HEK293T (cell line): ENCODE results near the gene DLG2.

Experiments
- CTCF ChIA-PET: fragments of 350-600 bp; formaldehyde crosslinking; extraction: SDS; loops from one replicate; lab custom pipeline; 2021; ENCODE audit warnings: antibody characterized with exemption, inconsistent platforms; lab: Yijun Ruan, JAX
- POLR2A ChIA-PET: fragments of 350-600 bp; formaldehyde crosslinking; extraction: SDS; loops from one replicate; lab custom pipeline; 2020; ENCODE audit warnings: antibody characterized with exemption, inconsistent platforms; lab: Yijun Ruan, JAX
- DNase-seq: peaks from one replicate; pipeline ENCODE4 v3.0.0; 2012; ENCODE audit warnings: mixed read lengths; ENCODE audit errors: extremely low spot score
- ARNT ChIP-seq: fragments of 450-650 bp; IDR thresholded peaks from 2 replicates; pipeline ENCODE4 v1.6.1; 2017; ENCODE audit warnings: mild to moderate bottlenecking
- BHLHE40 ChIP-seq: fragments of 450-650 bp; IDR thresholded peaks from 2 replicates; pipeline ENCODE4 v1.6.1; 2016; ENCODE audit warnings: mild to moderate bottlenecking, moderate library complexity, borderline replicate concordance
- CTBP1 ChIP-seq: fragments of 450-650 bp; IDR thresholded peaks from 2 replicates; pipeline ENCODE4 v1.6.1; 2016; ENCODE audit warnings: borderline replicate concordance
- ELF4 ChIP-seq: fragments of 450-650 bp; IDR thresholded peaks from 2 replicates; pipeline ENCODE4 v1.6.1; 2017; ENCODE audit warnings: antibody characterized with exemption
- FOXA1 ChIP-seq: fragments of 450-650 bp; IDR thresholded peaks from 2 replicates; pipeline ENCODE4 v1.6.1; 2016; ENCODE audit warnings: mild to moderate bottlenecking
- FOXK2 ChIP-seq: fragments of 450-650 bp; IDR thresholded peaks from 2 replicates; pipeline ENCODE4 v1.6.1; 2016; ENCODE audit warnings: mild to moderate bottlenecking
- FOXM1 ChIP-seq: fragments of 450-650 bp; IDR thresholded peaks from 2 replicates; pipeline ENCODE4 v1.6.1; 2017; ENCODE audit warnings: mild to moderate bottlenecking, borderline replicate concordance
- HDGF ChIP-seq: fragments of 450-650 bp; IDR thresholded peaks from 2 replicates; pipeline ENCODE4 v1.6.1; 2017; ENCODE audit warnings: antibody characterized with exemption, borderline replicate concordance
- L3MBTL2 ChIP-seq: fragments of 450-650 bp; conservative IDR thresholded peaks from 2 replicates; pipeline ENCODE4 v1.6.1; 2016; ENCODE audit warnings: mild to moderate bottlenecking
- LEF1 ChIP-seq: fragments of 450-650 bp; IDR thresholded peaks from 2 replicates; pipeline ENCODE4 v1.6.1; 2017; ENCODE audit warnings: mild to moderate bottlenecking, borderline replicate concordance
- NFRKB ChIP-seq: fragments of 450-650 bp; IDR thresholded peaks from 2 replicates; pipeline ENCODE4 v1.6.1; 2016; ENCODE audit warnings: mild to moderate bottlenecking, moderate library complexity
- SP1 ChIP-seq: fragments of 450-650 bp; IDR thresholded peaks from 2 replicates; pipeline ENCODE4 v1.6.1; 2017
- SUZ12 ChIP-seq: fragments of 450-650 bp; IDR thresholded peaks from 2 replicates; pipeline ENCODE4 v1.6.1; 2016; ENCODE audit warnings: mild to moderate bottlenecking
- TARDBP ChIP-seq: fragments of 450-650 bp; IDR thresholded peaks from 2 replicates; pipeline ENCODE4 v1.6.1; 2016
- ZNF384 ChIP-seq: fragments of 450-650 bp; IDR thresholded peaks from 2 replicates; pipeline ENCODE4 v1.6.1; 2016
- TF ChIP-seq, protein P1 (sequence below): fragments of 450-650 bp; IDR thresholded peaks from 2 replicates; pipeline ENCODE4 v1.6.1; 2016

Gene DLG2

DNA sequence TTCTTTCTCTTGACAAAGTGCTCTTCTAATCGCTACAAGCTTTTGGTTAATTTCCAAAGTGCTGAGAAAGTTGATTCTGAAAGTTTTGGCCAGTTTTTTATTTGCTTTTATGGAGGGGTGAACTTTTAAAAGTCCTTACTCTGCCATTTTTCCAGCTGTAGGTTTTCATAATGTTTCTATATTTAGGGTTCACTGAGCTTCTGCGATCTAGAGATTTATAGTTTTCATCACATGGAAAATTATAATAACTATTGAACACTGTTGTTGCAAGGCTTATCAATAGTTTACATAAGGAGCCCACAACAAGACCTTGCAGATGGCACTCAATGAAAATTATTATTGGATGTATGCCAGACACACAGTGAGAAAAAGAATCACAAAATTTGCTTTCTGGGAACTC, 55.1 kb downstream of the DLG2 start:
- TF ChIP-seq BHLHE40 (no peak), FOXK2 (no peak), L3MBTL2 (no peak), TARDBP (no peak), FOXM1 (no peak), ELF4 (no peak), SUZ12 (no peak), FOXA1 (no peak), LEF1 (no peak), SP1 (no peak), HDGF (no peak)
- TF ChIP-seq, protein P1, sequence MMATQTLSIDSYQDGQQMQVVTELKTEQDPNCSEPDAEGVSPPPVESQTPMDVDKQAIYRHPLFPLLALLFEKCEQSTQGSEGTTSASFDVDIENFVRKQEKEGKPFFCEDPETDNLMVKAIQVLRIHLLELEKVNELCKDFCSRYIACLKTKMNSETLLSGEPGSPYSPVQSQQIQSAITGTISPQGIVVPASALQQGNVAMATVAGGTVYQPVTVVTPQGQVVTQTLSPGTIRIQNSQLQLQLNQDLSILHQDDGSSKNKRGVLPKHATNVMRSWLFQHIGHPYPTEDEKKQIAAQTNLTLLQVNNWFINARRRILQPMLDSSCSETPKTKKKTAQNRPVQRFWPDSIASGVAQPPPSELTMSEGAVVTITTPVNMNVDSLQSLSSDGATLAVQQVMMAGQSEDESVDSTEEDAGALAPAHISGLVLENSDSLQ, result no peak
- DNase-seq, result no peak
- ChIA-PET CTCF (interaction anchor here (0.8 kb wide), 1 partner anchor 1676 kb away, joined by 6 read pairs; no protein-coding TSS in a partner anchor), POLR2A (no interaction called here)

DNA sequence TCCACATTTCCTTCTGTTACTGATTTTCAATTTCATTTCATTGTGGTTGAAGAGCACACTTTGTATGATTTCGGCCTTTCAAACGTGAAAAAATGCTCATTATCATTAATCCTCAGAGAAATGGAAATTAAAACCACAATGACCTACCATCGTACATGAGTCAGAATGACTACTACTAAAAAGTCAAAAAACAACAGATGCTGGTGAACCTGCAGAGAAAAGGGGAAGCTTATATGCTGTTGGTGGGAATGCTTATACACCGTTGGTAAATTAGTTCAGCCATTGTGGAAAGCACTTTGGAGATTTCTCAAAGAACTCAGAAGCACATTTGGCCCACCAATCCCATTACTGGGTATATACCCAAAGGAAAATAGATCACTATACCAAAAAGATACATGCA, 57.6 kb downstream of the DLG2 start:
- ChIA-PET POLR2A (no interaction called here), CTCF (no interaction called here)
- TF ChIP-seq ELF4, result no peak
- TF ChIP-seq FOXK2, result no peak
- no peak for TF ChIP-seq HDGF
- no peak for TF ChIP-seq FOXM1
- TF ChIP-seq CTBP1, result no peak
- TF ChIP-seq FOXA1, result no peak
- TF ChIP-seq LEF1, result no peak
- TF ChIP-seq, protein P1, result no peak
- no peak for TF ChIP-seq L3MBTL2
- TF ChIP-seq BHLHE40, result no peak
- DNase-seq, result no peak

DNA sequence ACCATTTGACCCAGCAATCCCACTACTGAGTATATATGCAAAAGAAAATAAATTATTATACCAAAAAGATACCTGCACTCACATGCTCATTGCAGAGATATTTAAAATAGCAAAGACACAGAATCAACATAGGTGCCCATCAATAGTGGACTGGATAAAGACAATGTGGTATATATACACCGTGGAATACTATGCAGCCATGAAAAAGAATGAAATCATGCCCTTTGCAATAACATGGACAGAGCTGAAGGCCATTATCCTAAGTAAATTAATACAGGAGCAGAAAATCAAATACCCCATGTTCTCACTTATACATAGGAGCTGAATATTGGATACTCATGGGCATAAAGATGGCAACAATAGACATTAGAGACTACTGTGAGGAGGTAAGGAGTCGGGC, 68.7 kb downstream of the DLG2 start:
- POLR2A ChIA-PET, result no interaction called here
- no peak for TF ChIP-seq ELF4
- TF ChIP-seq FOXK2, result no peak
- no peak for TF ChIP-seq L3MBTL2
- TF ChIP-seq CTBP1, result no peak
- no peak for TF ChIP-seq LEF1
- TF ChIP-seq HDGF, result no peak
- TF ChIP-seq, protein P1, result no peak
- no peak for TF ChIP-seq FOXM1
- no peak for TF ChIP-seq TARDBP
- TF ChIP-seq SUZ12, result no peak
- TF ChIP-seq SP1, result no peak
- TF ChIP-seq BHLHE40, result no peak
- TF ChIP-seq NFRKB, result no peak
- TF ChIP-seq ZNF384, result no peak
- CTCF ChIA-PET, result interaction anchor here (0.7 kb wide), 1 partner anchor 339 kb away, joined by 10 read pairs; no protein-coding TSS in a partner anchor
- DNase-seq, result no peak

- ChIA-PET POLR2A (no interaction called here), CTCF (no interaction called here)
- TF ChIP-seq LEF1 (no peak), ELF4 (no peak), L3MBTL2 (no peak), FOXM1 (no peak), SP1 (no peak), NFRKB (no peak), FOXA1 (no peak)
- TF ChIP-seq, protein P1, result no peak
- no peak for DNase-seq
Observed at GRCh38 chr11:85551881-85552280, 75.3 kb downstream of the DLG2 start.

DNA sequence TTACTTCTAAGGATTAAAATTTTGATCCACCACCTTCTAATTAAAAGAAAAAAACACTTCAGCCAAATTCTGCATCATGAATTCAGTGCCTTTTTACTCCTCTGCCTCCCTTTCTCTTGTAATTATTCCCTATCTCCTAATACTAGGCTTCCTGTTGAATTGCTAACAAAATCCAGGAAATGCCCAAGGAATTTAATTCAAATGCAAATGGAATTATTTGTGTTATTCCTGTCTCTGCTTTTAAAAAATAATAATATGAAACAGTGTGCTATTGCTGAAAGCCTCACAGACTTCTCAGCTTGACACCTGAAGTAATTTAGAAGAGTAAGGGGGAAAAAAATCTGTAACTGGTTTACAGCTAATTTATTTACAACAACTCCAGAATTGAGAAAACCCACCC, 85.5 kb downstream of the DLG2 start:
- CTCF ChIA-PET, result no interaction called here
- POLR2A ChIA-PET, result no interaction called here
- no peak for TF ChIP-seq TARDBP
- no peak for TF ChIP-seq LEF1
- no peak for TF ChIP-seq FOXA1
- TF ChIP-seq SP1, result no peak
- no peak for TF ChIP-seq ARNT
- TF ChIP-seq CTBP1, result no peak

DNA sequence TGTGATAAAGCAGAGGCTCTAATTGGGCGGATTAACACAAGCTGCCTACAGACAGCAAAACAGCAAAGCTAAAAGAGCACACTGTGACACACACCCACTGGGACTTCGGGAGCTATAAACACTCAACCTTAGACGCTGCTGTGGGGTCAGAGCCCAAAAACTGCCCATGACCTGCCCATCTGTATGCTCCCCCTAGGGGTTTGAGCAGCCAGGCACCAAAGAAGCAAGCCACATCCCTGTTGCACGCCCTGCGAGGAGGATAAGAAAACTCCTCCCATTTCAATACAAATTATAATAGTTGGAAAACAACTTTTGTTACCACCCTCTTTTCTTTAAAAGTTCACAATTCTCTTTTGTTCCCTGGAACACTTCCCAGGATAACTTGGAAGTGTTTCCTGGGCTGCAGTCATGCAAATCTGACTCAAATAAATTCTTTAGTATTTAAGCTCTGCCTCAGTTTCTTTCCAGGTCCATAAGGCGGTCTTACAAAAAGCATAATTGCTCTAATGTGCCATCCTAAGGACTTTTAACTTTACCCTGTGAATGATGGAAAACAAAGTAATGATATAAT, 86.4 kb downstream of the DLG2 start:
- DNase-seq, result no peak
- ChIA-PET POLR2A (no interaction called here), CTCF (interaction anchor here (0.5 kb wide), 1 partner anchor 12 kb away, joined by 3 read pairs; no protein-coding TSS in a partner anchor)
- no peak for TF ChIP-seq FOXK2
- TF ChIP-seq HDGF, result no peak

More for the DNA sequence above, 85.5 kb downstream of the DLG2 start:
- no peak for DNase-seq
